ENCODE measurements around the gene EPB41L4B. TPM values are rescaled to one million over a fixed set of nuclear protein-coding genes. Genes with fewer than 3 reads are reported as not detected.

The EPB41L4B gene
- polyA plus RNA-seq, 3 donors from 2014 or later = not detected

GRCh38 chr9:109198736-109199382 is 122.0 kb downstream of the EPB41L4B start:
- Mint-ChIP-seq H3K27ac (no peak overlapping the region), H3K9me3 (peaks cover 0 to 2% (median 0%) of the 10 kb centered on the region in 6 donors), H3K4me1 (no peaks in the 10 kb centered on the region), H3K4me3 (no peak overlapping the region), H3K27me3 (ENCODE audit: low read depth in 3 of 3) (peaks cover 0 to 7% (median 2%) of the 10 kb centered on the region in 3 donors), H3K36me3 (no peaks in the 10 kb centered on the region)
- no peak for DNase-seq

DNA sequence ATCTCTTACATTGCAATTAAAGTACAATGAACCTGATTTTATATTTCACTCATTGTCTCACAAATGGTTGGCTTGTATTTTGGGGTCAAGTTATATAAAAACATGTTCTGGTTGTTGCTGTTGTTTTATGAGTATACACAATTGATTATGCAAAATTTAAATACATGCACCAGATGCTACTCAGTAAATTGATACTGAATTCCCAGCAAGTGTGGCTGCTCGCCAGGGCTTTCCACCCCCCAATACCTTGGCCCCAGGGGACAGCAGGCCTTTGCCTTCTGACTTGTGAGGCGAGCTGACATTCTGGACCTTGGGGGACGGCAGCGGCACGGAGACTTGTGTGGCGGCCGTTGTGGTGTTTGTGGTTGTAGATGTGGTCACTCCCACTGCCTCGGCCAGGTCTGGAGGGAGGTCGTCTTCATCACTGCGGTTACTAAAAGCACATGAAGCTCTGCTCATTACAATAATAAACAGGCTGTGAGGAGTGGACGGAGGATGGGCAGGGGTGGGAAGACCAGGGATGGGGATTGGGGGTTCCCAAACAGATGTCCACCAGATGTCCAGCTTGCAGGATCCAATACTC is 126.8 kb downstream of the EPB41L4B start:
- no peak overlapping the region for H3K27ac Mint-ChIP-seq
- no peak for DNase-seq
- H3K4me1 Mint-ChIP-seq = no peaks in the 10 kb centered on the region
- no peaks in the 10 kb centered on the region for H3K27me3 Mint-ChIP-seq (ENCODE audit: low read depth in 3 of 3)
- no peaks in the 10 kb centered on the region for H3K36me3 Mint-ChIP-seq
- H3K9me3 Mint-ChIP-seq = peaks cover 0 to 2% (median 0%) of the 10 kb centered on the region in 6 donors
- no peak overlapping the region for H3K4me3 Mint-ChIP-seq

DNA sequence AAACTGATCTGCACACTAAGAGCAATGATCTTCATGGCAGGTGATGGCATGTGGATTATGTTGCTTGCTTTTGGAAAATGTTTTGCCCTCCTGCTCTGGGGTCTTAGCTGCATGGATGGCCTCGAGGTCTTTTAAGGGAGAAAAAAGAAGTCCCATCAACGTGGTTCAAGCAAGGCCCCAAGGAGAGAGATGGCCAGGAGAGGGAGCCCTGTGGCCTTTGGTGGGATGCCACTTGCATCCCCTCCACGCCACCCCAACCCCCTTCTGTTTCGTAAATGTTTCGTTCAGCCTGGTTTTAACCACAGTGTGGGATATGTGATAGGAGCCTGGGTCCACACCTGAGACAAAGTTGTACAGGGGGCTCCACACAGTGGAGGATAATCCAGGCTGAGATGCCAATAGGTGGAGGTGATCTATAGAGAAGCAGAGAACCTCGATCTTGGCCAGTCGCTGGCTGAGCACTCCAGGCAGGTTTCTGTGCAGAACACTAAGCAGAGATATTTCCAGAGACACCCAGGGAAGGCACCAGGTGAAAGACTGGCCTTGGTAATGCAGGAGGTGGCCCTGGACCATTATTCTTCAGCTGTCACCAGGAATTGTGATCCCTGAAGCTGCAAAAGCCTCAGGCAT is 128.0 kb downstream of the EPB41L4B start:
- Mint-ChIP-seq H3K27ac (no peak overlapping the region), H3K4me1 (no peaks in the 10 kb centered on the region), H3K27me3 (ENCODE audit: low read depth in 3 of 3) (peaks cover 0 to 2% (median 0%) of the 10 kb centered on the region in 3 donors), H3K9me3 (peaks cover 0 to 2% (median 0%) of the 10 kb centered on the region in 6 donors), H3K36me3 (no peaks in the 10 kb centered on the region), H3K4me3 (no peak overlapping the region)
- no peak for DNase-seq

DNA sequence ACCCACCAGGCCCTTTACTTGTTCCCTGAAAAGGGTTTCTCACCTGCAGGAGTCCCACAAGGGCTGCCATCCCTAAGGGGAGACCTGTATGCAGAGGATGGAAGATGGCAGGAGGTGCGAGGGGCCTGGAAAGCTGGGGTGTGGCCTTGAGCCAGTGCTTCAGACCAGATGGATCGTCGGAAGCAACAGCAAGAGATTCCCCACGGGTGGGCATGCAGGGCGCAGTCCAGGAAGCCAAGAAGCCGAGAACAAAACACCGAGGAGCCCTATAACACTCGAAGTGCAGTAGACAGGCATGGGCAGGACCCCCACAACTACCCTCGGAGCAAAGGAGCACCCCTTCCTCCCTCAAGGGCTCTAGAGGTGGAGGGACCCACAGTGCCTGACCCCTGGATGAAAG is 129.1 kb downstream of the EPB41L4B start:
- Mint-ChIP-seq H3K4me3 (no peak overlapping the region), H3K4me1 (no peaks in the 10 kb centered on the region), H3K9me3 (peaks cover 0 to 2% (median 0%) of the 10 kb centered on the region in 6 donors), H3K27me3 (ENCODE audit: low read depth in 3 of 3) (peaks cover 0 to 7% (median 3%) of the 10 kb centered on the region in 3 donors), H3K36me3 (no peaks in the 10 kb centered on the region), H3K27ac (no peak overlapping the region)
- DNase-seq = no peak

GRCh38 chr9:109190151-109190550 is 130.7 kb downstream of the EPB41L4B start:
- H3K27ac Mint-ChIP-seq = no peak overlapping the region
- H3K27me3 Mint-ChIP-seq (ENCODE audit: low read depth in 3 of 3) = peaks cover 0 to 7% (median 3%) of the 10 kb centered on the region in 3 donors
- no peak overlapping the region for H3K4me3 Mint-ChIP-seq
- no peaks in the 10 kb centered on the region for H3K4me1 Mint-ChIP-seq
- H3K36me3 Mint-ChIP-seq = no peaks in the 10 kb centered on the region
- H3K9me3 Mint-ChIP-seq = peaks cover 0 to 2% (median 0%) of the 10 kb centered on the region in 6 donors
- no peak for DNase-seq

DNA sequence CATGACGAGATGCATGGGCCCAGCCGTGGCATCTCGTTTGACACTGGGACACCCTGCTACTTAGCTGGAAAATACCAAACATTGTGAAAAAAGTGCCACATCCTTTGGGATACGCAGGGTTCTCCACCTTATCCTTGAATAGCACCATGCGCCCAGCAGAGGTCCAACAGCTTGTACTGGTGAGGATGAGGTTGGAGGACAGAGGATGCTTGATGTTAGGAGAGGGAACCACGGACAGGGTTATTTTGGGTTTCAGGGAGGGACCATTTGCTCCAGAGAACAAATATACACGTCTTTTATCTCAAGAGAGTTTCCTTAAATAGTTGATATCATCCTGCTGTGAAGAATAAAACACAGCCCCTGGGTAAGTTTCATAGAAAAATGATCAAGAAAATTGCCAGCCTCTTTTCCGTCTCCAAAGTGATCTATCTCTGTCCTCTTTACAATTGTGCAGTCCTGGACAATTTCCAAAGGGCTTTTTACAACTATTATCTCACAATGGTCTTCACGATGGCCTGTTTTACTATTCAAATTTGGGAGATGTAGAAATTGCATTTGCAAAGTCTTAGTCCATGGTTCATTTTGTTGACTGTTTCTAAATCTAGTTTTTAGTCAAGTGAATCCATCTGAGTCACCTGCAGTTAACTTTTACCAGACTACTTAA is 133.9 kb downstream of the EPB41L4B start:
- no peaks in the 10 kb centered on the region for H3K4me1 Mint-ChIP-seq
- H3K36me3 Mint-ChIP-seq = no peaks in the 10 kb centered on the region
- no peak overlapping the region for H3K27ac Mint-ChIP-seq
- peaks cover 0 to 10% (median 9%) of the 10 kb centered on the region in 3 donors for H3K27me3 Mint-ChIP-seq (ENCODE audit: low read depth in 3 of 3)
- no peaks in the 10 kb centered on the region for H3K9me3 Mint-ChIP-seq
- H3K4me3 Mint-ChIP-seq = no peak overlapping the region
- no peak for DNase-seq

DNA sequence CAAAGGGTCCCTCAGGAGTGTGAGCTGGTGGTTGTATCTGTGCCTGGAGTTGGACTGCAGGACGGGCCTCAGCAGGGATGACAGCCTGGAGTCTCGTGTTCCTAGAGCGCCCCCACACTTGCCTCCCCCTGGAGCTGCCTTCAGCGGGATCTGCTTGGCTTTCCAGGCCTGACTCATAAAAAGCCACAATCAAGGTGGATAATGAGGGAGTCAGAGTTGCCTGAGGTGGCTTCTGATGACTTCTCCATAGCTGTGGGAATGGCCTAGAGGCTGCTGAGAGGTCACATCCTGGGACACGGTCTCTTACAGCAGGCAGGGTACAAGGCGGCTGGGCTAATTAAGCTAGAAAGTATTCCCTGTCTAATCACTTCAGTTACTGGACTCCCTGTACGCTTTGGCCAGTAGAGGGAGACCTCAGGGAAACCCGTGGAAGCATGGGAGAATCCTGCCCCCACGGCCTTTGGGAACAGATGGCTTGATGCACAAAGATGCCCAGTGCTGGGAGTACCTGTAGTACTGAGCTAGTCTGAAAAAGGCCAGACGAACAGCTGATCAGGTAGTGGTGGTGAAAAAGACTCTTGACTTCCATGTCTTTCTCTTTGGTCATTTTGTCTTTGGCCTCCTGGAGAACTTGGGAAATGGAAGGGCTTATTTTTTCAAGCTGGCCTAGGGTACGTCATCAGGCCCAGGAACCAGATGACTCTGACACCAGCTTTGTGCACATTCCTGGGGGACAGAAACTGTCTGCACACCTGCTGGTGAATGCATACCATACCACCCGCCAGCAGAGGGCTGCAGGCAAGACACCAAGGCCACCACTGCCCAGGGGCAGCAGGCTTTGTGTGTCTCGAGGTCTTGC is 137.7 kb downstream of the EPB41L4B start:
- Mint-ChIP-seq H3K36me3 (no peaks in the 10 kb centered on the region), H3K27ac (no peak overlapping the region), H3K4me3 (no peak overlapping the region), H3K27me3 (ENCODE audit: low read depth in 3 of 3) (peaks cover 0 to 12% (median 9%) of the 10 kb centered on the region in 3 donors), H3K4me1 (no peaks in the 10 kb centered on the region), H3K9me3 (no peaks in the 10 kb centered on the region)
- no peak for DNase-seq

DNA sequence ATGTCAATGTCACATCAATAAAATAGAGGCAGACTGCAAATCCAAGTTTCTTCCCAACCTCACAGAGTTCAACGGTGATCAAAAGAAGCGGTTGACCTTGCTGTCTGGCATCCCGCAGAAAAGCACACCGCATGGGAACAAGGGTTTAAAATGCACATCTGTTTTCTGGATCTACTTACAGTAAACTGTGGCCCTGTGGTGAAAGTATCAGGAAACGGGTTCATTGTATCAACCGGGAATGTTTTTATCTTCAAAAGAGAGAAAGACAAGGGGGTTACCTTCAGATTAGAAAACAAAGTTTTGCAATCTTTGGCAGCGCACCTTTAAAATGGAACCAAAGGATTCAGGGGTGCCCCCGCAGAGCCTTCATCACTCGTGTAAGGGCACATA is 138.3 kb downstream of the EPB41L4B start:
- no peaks in the 10 kb centered on the region for H3K9me3 Mint-ChIP-seq
- H3K4me1 Mint-ChIP-seq = no peaks in the 10 kb centered on the region
- no peak overlapping the region for H3K27ac Mint-ChIP-seq

DNA sequence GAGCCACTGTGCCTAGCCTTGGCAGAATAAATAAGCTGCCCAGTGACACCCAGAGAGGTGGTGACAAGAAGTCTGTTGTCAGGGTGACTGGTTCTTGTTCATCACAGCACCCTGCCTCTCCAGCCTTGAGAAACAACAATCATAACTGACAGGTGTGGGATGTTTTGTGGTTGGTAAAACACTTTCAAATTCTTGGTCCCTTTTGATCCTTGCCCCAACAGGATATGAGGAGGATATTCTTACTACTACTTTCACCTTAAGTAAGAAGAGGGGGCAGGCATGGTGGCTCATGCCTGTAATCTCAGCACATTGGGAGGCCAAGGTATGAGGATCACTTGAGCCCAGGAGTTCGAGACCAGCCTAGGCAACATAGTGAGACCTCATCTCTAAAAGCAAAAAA is 139.6 kb downstream of the EPB41L4B start:
- no peak overlapping the region for H3K27ac Mint-ChIP-seq
- no peak overlapping the region for H3K4me3 Mint-ChIP-seq
- H3K27me3 Mint-ChIP-seq (ENCODE audit: low read depth in 3 of 3) = peaks cover 0 to 9% (median 2%) of the 10 kb centered on the region in 3 donors
- H3K36me3 Mint-ChIP-seq = no peaks in the 10 kb centered on the region
- no peaks in the 10 kb centered on the region for H3K9me3 Mint-ChIP-seq
- DNase-seq = peak in 1 of 3 donors; percentile 2
- no peaks in the 10 kb centered on the region for H3K4me1 Mint-ChIP-seq

More for the DNA sequence above, 138.3 kb downstream of the EPB41L4B start:
- no peak for DNase-seq
- peaks cover 0 to 10% (median 9%) of the 10 kb centered on the region in 3 donors for H3K27me3 Mint-ChIP-seq (ENCODE audit: low read depth in 3 of 3)
- no peaks in the 10 kb centered on the region for H3K36me3 Mint-ChIP-seq
- no peak overlapping the region for H3K4me3 Mint-ChIP-seq

- H3K9me3 Mint-ChIP-seq = no peaks in the 10 kb centered on the region
- no peak overlapping the region for H3K4me3 Mint-ChIP-seq
- H3K4me1 Mint-ChIP-seq = no peaks in the 10 kb centered on the region
- H3K27me3 Mint-ChIP-seq (ENCODE audit: low read depth in 3 of 3) = peaks cover 0 to 11% (median 2%) of the 10 kb centered on the region in 3 donors
- DNase-seq = no peak
- no peak overlapping the region for H3K27ac Mint-ChIP-seq
- H3K36me3 Mint-ChIP-seq = no peaks in the 10 kb centered on the region
These were observed 140.9 kb downstream of the EPB41L4B start for GRCh38 chr9:109179801-109180523.

DNA sequence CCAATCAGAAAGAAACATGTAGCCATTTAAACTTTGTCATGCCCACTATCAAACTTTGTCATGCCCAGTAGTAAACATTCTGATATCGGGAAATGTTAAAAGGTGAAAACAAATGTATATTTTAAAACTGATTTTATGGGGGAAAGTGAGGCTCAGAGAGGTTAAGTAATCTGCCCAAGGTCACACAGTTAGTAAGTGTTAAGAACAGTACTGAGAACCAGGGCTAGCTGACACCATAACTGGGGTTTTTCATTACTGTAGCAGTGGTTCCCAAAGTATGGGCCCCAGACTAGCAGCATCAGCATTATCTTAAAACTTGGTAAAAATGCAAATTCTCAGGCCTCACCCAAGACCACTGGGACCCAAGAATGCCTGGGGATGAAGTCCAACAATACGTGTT is 143.9 kb downstream of the EPB41L4B start:
- Mint-ChIP-seq H3K4me1 (no peaks in the 10 kb centered on the region), H3K27ac (no peak overlapping the region), H3K9me3 (peaks cover 0 to 1% (median 0%) of the 10 kb centered on the region in 6 donors), H3K36me3 (no peaks in the 10 kb centered on the region), H3K4me3 (no peak overlapping the region), H3K27me3 (ENCODE audit: low read depth in 3 of 3) (peaks cover 0 to 4% (median 4%) of the 10 kb centered on the region in 3 donors)
- DNase-seq = no peak

GRCh38 chr9:109176386-109176785 is 144.5 kb downstream of the EPB41L4B start:
- no peak overlapping the region for H3K27ac Mint-ChIP-seq
- H3K4me3 Mint-ChIP-seq = no peak overlapping the region
- H3K9me3 Mint-ChIP-seq = peaks cover 0 to 2% (median 0%) of the 10 kb centered on the region in 6 donors

DNA sequence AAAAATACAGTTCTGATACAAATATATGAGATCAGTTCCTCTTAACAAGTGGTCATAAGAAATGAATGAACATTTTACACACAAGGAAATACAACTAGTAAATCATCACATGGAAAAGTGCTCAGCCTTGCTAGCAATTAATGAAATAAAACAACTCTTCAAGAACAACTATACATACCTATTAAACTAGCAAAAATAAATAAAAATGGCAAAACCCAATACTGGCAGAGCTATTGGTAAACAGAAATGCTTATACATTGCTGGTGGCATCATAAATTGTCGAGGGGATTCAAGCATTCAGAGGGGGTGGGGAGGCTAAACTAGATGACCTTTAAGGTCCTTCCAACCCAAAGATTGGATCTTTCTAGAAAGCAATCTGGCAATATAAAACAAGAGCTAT is 147.9 kb downstream of the EPB41L4B start:
- Mint-ChIP-seq H3K9me3 (peaks cover 0 to 2% (median 0%) of the 10 kb centered on the region in 6 donors), H3K4me3 (no peak overlapping the region), H3K27ac (no peak overlapping the region), H3K36me3 (no peaks in the 10 kb centered on the region), H3K27me3 (ENCODE audit: low read depth in 3 of 3) (peaks cover 6 to 18% (median 7%) of the 10 kb centered on the region in 3 donors), H3K4me1 (no peaks in the 10 kb centered on the region)
- no peak for DNase-seq

More at GRCh38 chr9:109176386-109176785, 144.5 kb downstream of the EPB41L4B start:
- no peaks in the 10 kb centered on the region for H3K4me1 Mint-ChIP-seq
- peaks cover 0 to 9% (median 4%) of the 10 kb centered on the region in 3 donors for H3K27me3 Mint-ChIP-seq (ENCODE audit: low read depth in 3 of 3)
- H3K36me3 Mint-ChIP-seq = no peaks in the 10 kb centered on the region
- no peak for DNase-seq

Data from immature natural killer cell (primary cell).